ENCODE measurements around the gene FHAD1.

GRCh38 chr1:15217654-15218053, 29.4 kb upstream of the FHAD1 start:
- TF ChIP-seq CTCF (IDR thresholded peaks at IDR 0.05) (no peak), POLR2A (IDR thresholded peaks at IDR 0.05) (no peak)

All from thyroid gland (tissue), 4 donors.